GM21528 (cell line): Measurements from ENCODE around the gene FAM174A.
A peak's percentile ranks its signal among the peaks of the same experiment; 100 is the strongest.
"Not testable (repeated sequence)": the region's sequence is repeated elsewhere in the genome, so short reads cannot be mapped to it uniquely, and the experiment has no call there.

Source experiments
- ATAC-seq: cut with Tn5 transposase; IDR thresholded peaks from one replicate; pipeline ENCODE4 v1.9.1; 2021; ENCODE audit warnings: mild to moderate bottlenecking, moderate library complexity; ENCODE audit not compliant: unreplicated experiment, low FRiP score

Gene FAM174A

DNA sequence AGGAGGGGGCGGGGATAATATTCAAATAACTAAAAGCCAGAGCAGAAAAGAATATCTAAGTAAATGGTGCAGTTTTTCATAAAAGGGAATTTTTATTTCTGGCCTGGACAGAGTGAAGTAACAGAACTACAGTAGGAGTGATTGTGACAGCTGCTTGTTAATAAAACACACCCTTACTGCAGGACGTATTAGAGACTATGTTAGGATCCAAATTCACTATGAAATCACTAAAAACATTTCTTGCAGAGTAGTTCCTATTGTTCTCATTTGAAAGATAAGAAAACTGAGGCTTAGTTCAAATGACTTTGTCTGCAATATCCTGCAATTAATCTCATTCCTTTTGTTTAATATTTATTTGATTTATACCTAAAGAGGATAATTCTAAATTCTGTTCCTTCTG is 39.5 kb downstream of the FAM174A start:
- ATAC-seq: no peak

- no peak for ATAC-seq
Observed at GRCh38 chr5:100575815-100576214, 40.6 kb downstream of the FAM174A start.

- ATAC-seq: no peak
Observed at GRCh38 chr5:100576217-100576751, 41.1 kb downstream of the FAM174A start.

DNA sequence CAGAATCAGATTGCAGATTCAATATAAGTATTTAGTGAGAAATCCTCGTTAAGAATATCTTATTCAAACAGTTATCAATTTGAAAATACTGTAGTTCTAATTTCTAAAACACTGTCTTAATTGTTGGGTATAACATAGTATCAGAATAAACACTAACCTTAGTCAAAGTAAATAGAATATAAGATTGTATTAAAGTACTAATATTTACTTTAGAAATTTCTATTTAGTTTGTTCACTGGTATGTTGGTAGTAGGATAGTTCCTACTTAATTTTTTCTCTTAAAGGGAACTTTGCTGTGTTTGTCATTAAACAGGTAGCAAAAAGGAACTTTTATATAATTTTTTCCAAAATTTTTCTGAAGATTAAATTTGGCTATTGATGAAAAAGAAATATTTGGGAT is 42.3 kb downstream of the FAM174A start:
- ATAC-seq: no peak

- ATAC-seq: peak; percentile 98
Observed at GRCh38 chr5:100584069-100584468, 48.9 kb downstream of the FAM174A start.

DNA sequence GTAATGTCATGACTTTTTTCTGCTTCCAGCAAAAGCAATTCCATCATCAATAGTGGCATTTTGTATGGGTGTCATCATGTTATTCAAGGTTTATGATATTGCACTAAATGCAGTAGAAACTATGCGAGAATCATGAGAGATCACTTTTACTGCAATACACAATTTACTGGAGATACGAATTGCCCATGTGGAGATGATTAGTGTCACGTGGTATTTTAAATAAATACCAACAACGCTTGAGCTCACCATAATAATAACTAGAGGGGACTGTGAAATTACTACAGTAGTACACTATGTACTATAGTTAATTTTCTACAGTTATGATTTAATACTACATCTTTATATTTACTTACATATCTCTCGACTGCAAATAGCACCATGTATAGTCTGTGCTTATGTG is 49.7 kb downstream of the FAM174A start:
- ATAC-seq: no peak

GRCh38 chr5:100590867-100591266 is 55.7 kb downstream of the FAM174A start:
- ATAC-seq: no peak

GRCh38 chr5:100595152-100595811 is 60.1 kb downstream of the FAM174A start:
- ATAC-seq: no peak

GRCh38 chr5:100595812-100596173 is 60.6 kb downstream of the FAM174A start:
- ATAC-seq: no peak

DNA sequence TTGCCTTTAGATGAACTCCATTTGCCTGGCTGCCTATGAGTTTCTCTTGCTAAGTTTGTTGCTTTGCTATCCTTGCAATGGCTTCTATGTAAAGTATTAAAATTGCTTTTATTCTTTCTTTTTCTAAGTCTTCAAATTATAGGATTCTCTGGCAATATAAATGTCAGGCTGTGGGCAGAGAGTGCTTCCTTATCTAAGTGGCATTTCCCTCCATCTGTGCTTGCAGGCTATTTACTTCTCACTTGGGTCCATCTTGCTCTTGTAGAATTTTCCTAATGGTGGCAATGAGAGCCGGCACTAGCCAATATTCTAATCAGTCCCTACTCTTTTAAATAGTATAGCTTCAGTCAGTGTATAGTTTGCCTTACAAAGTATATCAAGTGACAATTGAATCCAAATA is 63.3 kb downstream of the FAM174A start:
- no peak for ATAC-seq

- no peak for ATAC-seq
Observed at GRCh38 chr5:100600298-100600994, 65.3 kb downstream of the FAM174A start.

DNA sequence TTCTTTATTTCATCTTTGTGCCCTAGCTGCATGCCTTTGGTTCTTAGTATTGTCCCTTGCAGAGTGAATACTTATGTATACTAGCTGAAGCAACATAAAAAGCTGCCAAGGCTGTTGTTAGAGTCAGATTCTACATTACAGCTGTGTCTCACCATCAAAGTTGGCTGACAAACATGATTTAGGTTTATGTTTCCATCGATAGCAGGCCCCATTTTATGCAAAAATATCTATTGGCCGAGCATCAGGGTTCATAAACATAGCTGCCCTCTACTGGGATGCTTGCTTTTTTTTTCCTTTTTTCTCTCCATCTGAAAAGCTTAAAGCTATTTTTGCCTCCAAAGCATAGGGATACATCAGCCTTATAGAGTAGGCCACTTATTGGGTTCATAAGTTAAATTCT is 68.0 kb downstream of the FAM174A start:
- ATAC-seq: no peak

- not testable (repeated sequence) for ATAC-seq
Observed at GRCh38 chr5:100604021-100604420, 68.8 kb downstream of the FAM174A start.

GRCh38 chr5:100609594-100609993 is 74.4 kb downstream of the FAM174A start:
- no peak for ATAC-seq

DNA sequence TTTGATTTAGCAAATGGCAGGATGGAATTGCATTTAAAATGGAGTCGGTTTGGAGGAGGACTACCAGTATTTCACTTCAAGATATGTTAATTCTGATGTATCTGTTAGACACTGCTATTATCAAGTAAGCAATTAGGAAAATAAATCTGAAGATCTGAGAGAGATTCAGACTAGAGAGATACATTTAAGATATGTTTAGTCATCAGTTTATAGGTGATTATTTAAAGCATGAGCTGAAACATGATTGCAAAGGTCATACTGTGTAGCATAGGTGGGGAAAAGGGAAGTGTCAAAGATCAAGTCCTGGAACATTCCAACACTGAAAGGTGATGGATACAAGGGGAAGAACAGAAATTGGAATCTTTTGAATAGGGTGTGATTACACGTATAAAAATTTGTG is 79.1 kb downstream of the FAM174A start:
- ATAC-seq: no peak

- ATAC-seq: no peak
Observed at GRCh38 chr5:100615362-100615761, 80.2 kb downstream of the FAM174A start.

- no peak for ATAC-seq
Observed at GRCh38 chr5:100616291-100616690, 81.1 kb downstream of the FAM174A start.

DNA sequence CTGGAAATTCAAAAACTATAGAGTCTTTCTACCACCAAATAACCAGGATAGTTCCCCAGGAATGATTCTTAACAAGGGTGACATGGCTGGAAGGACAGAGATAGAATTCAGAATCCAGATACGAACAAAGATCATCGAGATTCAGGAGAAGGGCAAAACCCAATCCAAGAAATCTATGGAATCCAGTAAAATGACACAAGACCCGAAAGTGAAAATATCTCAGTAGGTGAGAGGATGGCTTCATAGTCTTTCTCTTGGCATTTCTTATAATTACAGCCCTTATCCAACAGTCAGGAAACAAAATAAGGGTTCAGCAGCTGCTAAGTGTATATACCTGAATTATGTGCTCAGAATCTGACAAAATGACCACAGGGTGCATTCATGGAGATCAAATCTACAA is 81.8 kb downstream of the FAM174A start:
- ATAC-seq: no peak

GRCh38 chr5:100623719-100624118 is 88.5 kb downstream of the FAM174A start:
- peak; percentile 88 for ATAC-seq

DNA sequence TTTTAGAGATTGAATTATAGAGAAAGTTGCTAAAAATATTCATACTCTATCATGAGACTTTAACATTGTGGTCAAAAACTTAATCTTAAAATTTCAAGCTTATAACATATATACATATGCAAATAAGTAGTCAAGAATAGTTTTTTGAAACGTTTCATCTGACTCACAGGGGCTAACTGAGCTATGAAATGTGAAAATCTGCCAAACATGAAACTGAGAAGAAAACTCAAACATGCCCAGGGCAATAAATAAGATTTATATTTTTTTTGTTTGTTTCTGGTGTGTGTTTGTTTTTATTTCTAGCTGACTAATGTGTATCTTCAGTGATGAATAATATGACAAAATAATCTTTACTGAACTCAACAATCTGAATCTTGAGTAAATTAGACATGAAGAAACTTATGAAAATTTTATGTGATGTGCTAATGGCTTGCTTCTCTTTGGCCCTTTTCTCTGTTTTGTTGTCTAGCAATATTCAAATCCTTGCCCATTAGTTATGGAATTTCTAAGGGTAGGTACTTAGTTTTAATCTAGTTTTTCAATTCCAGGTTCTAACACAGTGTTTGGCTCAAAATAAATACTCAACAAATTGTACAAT is 99.9 kb downstream of the FAM174A start:
- ATAC-seq: peak; percentile 86
